Bronchial epithelial cell (primary cell): ENCODE data around the gene CABLES1. TPM values are rescaled to one million over a fixed set of nuclear protein-coding genes. Genes with fewer than 3 reads are reported as not detected.

Experiments
- DNase-seq: peaks from one replicate; pipeline ENCODE4 v3.0.0-alpha.2; 2010; ENCODE audit warnings: low read depth
- FAIRE-seq: peaks from 2 replicates; lab custom pipeline; 2011; peaks lifted over from hg19 to GRCh38; lab: Jason Lieb, UNC
- H3K27me3 ChIP-seq: 2 replicates; pipeline ENCODE4 v1.5.1; 2011; ENCODE audit warnings: low read length; ENCODE audit not compliant: control insufficient read depth, insufficient read depth
- H3K36me3 ChIP-seq: 2 replicates; pipeline ENCODE4 v1.5.1; 2011; ENCODE audit warnings: low read length; ENCODE audit not compliant: control insufficient read depth, insufficient read depth
- H3K4me3 ChIP-seq: 2 replicates; pipeline ENCODE4 v1.5.1; 2011; ENCODE audit warnings: mild to moderate bottlenecking, low read depth, low read length, control low read depth
- CTCF ChIP-seq: IDR thresholded peaks from 2 replicates; pipeline ENCODE4 v1.5.1; 2011; ENCODE audit warnings: mild to moderate bottlenecking, moderate library complexity, low read length, control low read depth, inconsistent platforms; ENCODE audit not compliant: insufficient read depth, severe bottlenecking
- total RNA-seq: library from RNA; depleted of rRNA; stranded (reverse); fragments of >200 nt; gene quantifications from 2 replicates; pipeline ENCODE4 v1.2.1, GENCODE V29; 2014

The CABLES1 gene
- total RNA-seq, 1 donor from 2014 or later, result 0.26 TPM

GRCh38 chr18:23149570-23149969 lies 14.3 kb downstream of the CABLES1 start:
- no peak for TF ChIP-seq CTCF
- no peak for FAIRE-seq
- Histone ChIP-seq H3K4me3 (no peak overlapping the region), H3K36me3 (no peaks in the 10 kb centered on the region), H3K27me3 (no peaks in the 10 kb centered on the region)
- no peak for DNase-seq

GRCh38 chr18:23151414-23152099 lies 16.3 kb downstream of the CABLES1 start:
- H3K36me3 ChIP-seq, result no peaks in the 10 kb centered on the region
- no peaks in the 10 kb centered on the region for H3K27me3 ChIP-seq
- no peak for FAIRE-seq
- TF ChIP-seq CTCF, result no peak
- H3K4me3 ChIP-seq, result no peak overlapping the region
- DNase-seq, result no peak

- H3K4me3 ChIP-seq, result no peak overlapping the region
- H3K27me3 ChIP-seq, result no peaks in the 10 kb centered on the region
- no peaks in the 10 kb centered on the region for H3K36me3 ChIP-seq
- DNase-seq (no peak), FAIRE-seq (no peak)
- TF ChIP-seq CTCF, result no peak
Observed at GRCh38 chr18:23154030-23154429, 18.7 kb downstream of the CABLES1 start.

- TF ChIP-seq CTCF, result no peak
- Histone ChIP-seq H3K4me3 (no peak overlapping the region), H3K27me3 (no peaks in the 10 kb centered on the region), H3K36me3 (no peaks in the 10 kb centered on the region)
- FAIRE-seq (no peak), DNase-seq (no peak)
Observed at GRCh38 chr18:23154823-23155500, 19.7 kb downstream of the CABLES1 start.

- Histone ChIP-seq H3K4me3 (no peak overlapping the region), H3K27me3 (no peaks in the 10 kb centered on the region), H3K36me3 (no peaks in the 10 kb centered on the region)
- TF ChIP-seq CTCF, result no peak
- FAIRE-seq (no peak), DNase-seq (peak; percentile 46)
Observed at GRCh38 chr18:23155537-23155936, 20.3 kb downstream of the CABLES1 start.
